Measurements from ENCODE around the gene CELSR2.

DNA sequence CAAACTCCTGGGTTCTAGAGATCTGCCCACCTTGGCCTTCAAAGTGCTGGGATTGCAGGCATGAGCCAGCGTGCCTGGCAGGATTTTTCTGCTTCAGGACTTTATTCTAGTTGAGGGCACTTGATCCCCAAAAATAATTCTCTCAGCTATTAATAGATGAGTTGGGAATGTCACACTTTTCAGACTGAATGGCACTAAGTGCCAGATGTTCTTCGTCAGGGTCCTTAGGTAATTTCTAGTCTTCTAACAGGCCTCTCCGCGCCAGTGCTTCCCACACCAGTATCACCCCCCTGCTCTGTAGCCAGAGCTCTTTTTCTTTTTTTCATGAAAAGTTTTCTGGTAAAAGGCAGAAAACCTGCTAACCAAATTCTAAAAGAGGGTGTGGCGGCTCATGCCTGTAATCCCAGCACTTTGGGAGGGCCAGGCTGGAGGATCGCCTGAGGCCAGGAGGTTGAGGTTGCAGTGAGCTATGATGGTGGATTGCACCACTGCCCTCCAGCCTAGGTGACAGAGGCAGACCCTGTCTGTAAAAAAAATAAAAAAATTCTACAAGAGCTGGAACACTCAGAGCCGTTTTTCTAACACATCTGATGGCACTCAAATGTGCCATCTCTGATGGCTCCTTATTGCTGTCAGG lies 41.8 kb upstream of the CELSR2 start:
- TF ChIP-seq, protein P1, sequence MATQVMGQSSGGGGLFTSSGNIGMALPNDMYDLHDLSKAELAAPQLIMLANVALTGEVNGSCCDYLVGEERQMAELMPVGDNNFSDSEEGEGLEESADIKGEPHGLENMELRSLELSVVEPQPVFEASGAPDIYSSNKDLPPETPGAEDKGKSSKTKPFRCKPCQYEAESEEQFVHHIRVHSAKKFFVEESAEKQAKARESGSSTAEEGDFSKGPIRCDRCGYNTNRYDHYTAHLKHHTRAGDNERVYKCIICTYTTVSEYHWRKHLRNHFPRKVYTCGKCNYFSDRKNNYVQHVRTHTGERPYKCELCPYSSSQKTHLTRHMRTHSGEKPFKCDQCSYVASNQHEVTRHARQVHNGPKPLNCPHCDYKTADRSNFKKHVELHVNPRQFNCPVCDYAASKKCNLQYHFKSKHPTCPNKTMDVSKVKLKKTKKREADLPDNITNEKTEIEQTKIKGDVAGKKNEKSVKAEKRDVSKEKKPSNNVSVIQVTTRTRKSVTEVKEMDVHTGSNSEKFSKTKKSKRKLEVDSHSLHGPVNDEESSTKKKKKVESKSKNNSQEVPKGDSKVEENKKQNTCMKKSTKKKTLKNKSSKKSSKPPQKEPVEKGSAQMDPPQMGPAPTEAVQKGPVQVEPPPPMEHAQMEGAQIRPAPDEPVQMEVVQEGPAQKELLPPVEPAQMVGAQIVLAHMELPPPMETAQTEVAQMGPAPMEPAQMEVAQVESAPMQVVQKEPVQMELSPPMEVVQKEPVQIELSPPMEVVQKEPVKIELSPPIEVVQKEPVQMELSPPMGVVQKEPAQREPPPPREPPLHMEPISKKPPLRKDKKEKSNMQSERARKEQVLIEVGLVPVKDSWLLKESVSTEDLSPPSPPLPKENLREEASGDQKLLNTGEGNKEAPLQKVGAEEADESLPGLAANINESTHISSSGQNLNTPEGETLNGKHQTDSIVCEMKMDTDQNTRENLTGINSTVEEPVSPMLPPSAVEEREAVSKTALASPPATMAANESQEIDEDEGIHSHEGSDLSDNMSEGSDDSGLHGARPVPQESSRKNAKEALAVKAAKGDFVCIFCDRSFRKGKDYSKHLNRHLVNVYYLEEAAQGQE (IDR thresholded peaks at IDR 0.05; ENCODE audit: insufficient read depth in 1 of 2, low read depth in 2 of 2, low read length in 2 of 2): no peak
- TF ChIP-seq SIN3A (IDR thresholded peaks at IDR 0.05; ENCODE audit: borderline replicate concordance, insufficient read depth, low read length) (no peak), POLR2AphosphoS5 (IDR thresholded peaks at IDR 0.05; ENCODE audit: low read depth, low read length) (no peak), TAF1 (IDR thresholded peaks at IDR 0.05; ENCODE audit: borderline replicate concordance, insufficient read depth, low read length) (no peak)
